ENCODE data around the gene PPP2R3A. TPM values are rescaled to one million over a fixed set of nuclear protein-coding genes. Genes with fewer than 3 reads are reported as not detected.
"Not testable (repeated sequence)": the region's sequence is repeated elsewhere in the genome, so short reads cannot be mapped to it uniquely, and the experiment has no call there.

Gene PPP2R3A
- total RNA-seq, 1 experiment from 2014 or later: 10.3 TPM

DNA sequence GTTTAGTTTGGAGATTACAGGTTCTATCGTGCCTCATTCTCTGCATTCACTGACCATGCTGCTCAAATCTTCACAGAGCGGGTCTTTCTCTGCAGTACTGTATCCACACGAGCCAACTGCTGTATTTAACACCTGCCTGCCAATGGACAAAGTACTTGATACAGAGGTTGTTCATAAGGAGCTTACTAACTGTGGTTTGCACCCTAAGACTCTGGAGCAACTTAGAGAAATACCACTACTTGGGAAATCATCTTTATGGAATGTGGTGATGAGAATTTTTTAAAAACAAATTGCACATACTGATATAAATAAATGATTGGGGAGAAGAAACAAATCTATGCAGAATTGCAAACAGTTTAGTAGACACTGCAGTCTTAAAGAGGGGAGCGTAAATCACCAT lies 90.0 kb downstream of the PPP2R3A start:
- DNase-seq: no peak
- peaks cover 3% of the 10 kb centered on the region; the same call in 1 of the 2 replicates for H3K9me3 ChIP-seq
- H3K4me3 ChIP-seq: no peak overlapping the region
- no peaks in the 10 kb centered on the region for H3K27me3 ChIP-seq
- H3K36me3 ChIP-seq: peaks cover 15% of the 10 kb centered on the region

- no peak for DNase-seq
- no peak overlapping the region for H3K4me3 ChIP-seq
- no peaks in the 10 kb centered on the region for H3K27me3 ChIP-seq
- H3K36me3 ChIP-seq: 0 out of 2 replicates have a peak, but pooled peaks cover 2% of the 10 kb centered on the region
- H3K9me3 ChIP-seq: no peaks in the 10 kb centered on the region
Observed at GRCh38 chr3:136067211-136067610, 101.7 kb downstream of the PPP2R3A start.

DNA sequence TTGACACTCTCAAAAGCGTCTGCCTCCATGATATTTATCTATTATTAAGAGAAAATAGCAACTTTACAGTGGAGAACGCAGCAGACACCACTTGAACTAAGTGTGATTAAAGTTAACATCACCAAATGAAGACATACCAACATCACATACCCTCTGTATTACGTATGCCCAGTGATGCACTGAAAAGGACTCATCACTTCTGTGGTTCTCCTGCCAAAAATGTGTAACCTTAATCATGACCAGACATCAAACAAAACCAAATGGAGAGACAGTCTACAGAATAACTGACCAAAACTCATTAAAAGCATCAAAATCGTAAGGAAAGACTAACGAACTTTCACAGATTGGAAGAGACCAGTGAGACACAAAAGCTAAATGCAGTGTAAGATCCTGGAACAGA lies 103.2 kb downstream of the PPP2R3A start:
- Histone ChIP-seq H3K4me3 (no peak overlapping the region), H3K27me3 (no peaks in the 10 kb centered on the region), H3K9me3 (no peaks in the 10 kb centered on the region), H3K36me3 (0 out of 2 replicates have a peak, but pooled peaks cover 2% of the 10 kb centered on the region)
- no peak for DNase-seq

DNA sequence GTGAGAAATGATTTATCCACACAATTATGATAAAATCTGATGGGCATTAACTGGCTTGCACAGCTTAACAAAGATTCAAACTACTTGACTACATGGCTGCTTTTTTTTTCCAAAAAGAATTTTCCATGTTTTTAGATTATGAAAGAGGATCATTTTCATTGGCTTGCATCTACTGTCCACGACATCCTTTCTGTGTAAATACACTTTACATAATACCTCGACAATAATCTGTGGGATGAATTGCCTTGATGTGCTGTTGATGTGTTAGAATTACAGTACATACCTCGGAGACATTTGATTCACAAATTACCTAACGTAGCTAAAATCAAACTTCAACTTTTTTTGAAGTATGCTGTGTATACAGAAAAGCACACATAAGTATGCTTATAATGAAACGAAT lies 104.4 kb downstream of the PPP2R3A start:
- H3K4me3 ChIP-seq: no peak overlapping the region
- no peaks in the 10 kb centered on the region for H3K9me3 ChIP-seq
- DNase-seq: no peak
- no peaks in the 10 kb centered on the region for H3K27me3 ChIP-seq
- 0 out of 2 replicates have a peak, but pooled peaks cover 2% of the 10 kb centered on the region for H3K36me3 ChIP-seq

DNA sequence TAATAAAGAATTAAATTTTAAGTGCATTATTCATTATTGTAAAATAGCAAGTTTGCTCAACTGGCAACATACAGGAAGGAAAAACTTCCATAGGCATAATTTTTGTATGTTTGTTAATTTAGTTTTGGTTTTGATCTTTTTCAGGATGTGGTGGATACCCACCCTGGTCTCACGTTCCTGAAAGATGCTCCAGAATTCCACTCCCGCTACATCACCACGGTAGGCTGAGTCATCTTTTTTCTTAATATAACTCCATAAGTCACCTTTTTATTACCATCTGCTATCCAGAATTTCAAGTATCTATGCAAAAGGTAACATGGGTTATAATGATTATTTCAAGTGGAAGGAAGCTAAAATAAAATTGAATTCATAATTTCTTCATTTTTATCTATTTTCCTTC lies 104.8 kb downstream of the PPP2R3A start:
- Histone ChIP-seq H3K4me3 (no peak overlapping the region), H3K27me3 (no peaks in the 10 kb centered on the region), H3K36me3 (0 out of 2 replicates have a peak, but pooled peaks cover 2% of the 10 kb centered on the region), H3K9me3 (no peaks in the 10 kb centered on the region)
- DNase-seq: peak; percentile 44

- DNase-seq: peak; percentile 3
- Histone ChIP-seq H3K36me3 (0 out of 2 replicates have a peak, but pooled peaks cover 2% of the 10 kb centered on the region), H3K27me3 (no peaks in the 10 kb centered on the region), H3K9me3 (no peaks in the 10 kb centered on the region), H3K4me3 (no peak overlapping the region)
Observed at GRCh38 chr3:136070953-136071949, 105.7 kb downstream of the PPP2R3A start.

GRCh38 chr3:136074546-136075170 lies 109.1 kb downstream of the PPP2R3A start:
- DNase-seq: peak; percentile 12
- Histone ChIP-seq H3K9me3 (no peaks in the 10 kb centered on the region), H3K36me3 (no peaks in the 10 kb centered on the region), H3K27me3 (no peaks in the 10 kb centered on the region), H3K4me3 (no peak overlapping the region)

DNA sequence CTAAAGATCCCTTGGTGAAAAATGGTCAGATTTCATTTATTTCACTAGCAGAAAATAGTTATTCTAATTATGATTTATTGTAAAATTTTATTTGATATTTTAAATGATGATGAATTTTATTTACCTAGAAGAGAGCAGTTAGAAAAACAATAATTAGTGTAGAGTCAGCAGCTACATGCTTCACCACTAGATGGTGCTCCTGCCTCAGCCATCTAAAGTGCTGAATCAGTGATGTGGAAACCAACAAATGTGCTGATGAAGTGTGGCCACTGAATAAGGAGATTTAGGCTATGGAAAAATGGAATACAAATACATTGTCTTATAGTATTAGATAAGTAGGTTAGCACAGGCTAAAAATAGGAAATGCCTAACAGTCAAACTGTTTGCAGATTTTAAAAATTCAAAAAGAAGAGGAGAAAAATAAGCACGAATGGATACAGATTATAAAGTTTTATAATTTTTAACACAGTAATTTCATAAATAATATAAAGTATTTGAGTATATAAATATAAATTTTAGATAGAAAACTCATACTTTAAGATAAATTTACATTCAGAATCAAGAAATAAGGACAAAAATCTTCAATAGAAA lies 109.8 kb downstream of the PPP2R3A start:
- Histone ChIP-seq H3K4me3 (no peak overlapping the region), H3K27me3 (no peaks in the 10 kb centered on the region), H3K36me3 (no peaks in the 10 kb centered on the region), H3K9me3 (no peaks in the 10 kb centered on the region)
- DNase-seq: peak; percentile 40

- H3K9me3 ChIP-seq: no peaks in the 10 kb centered on the region
Observed at GRCh38 chr3:136075811-136076210, 110.3 kb downstream of the PPP2R3A start.

GRCh38 chr3:136078421-136079364 lies 113.2 kb downstream of the PPP2R3A start:
- Histone ChIP-seq H3K9me3 (peaks cover 3% of the 10 kb centered on the region; the same call in 1 of the 2 replicates), H3K4me3 (no peak overlapping the region), H3K27me3 (no peaks in the 10 kb centered on the region), H3K36me3 (peaks cover 16% of the 10 kb centered on the region)
- no peak for DNase-seq

More at GRCh38 chr3:136075811-136076210, 110.3 kb downstream of the PPP2R3A start:
- Histone ChIP-seq H3K27me3 (no peaks in the 10 kb centered on the region), H3K4me3 (no peak overlapping the region), H3K36me3 (no peaks in the 10 kb centered on the region)
- no peak for DNase-seq

DNA sequence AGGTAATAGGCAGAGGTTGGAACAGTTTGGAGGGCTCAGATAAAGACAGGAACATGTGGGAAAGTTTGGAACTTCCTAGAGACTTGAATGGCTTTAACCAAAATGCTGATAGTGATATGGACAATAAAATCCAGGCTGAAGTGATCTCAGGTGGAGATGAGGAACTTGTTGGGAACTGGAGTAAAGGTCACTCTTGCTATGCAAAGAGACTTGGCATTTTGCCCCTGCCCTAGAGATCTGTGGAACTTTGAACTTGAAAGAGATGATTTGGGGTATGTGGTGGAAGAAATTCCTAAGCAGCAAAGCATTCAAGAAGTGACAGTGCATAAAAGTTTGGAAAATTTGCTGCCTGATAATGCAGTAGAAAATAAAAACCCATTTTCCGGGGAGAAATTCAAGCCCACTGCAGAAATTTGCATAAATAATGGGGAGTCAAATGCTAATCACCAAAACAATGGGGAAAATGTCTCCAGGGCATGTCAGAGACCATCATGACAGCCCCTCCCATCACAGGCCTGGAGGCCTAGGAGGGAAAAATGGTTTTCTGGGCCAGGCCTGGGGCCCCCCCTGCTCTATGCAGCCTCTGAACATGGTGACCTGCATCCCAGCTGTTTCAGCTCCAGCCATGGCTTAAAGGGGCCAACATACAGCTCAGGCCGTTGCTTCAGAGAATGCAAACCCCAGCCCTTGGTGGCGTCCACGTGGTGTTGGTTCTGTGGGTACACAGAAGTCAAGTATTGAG lies 118.3 kb downstream of the PPP2R3A start:
- DNase-seq, H3K9me3 ChIP-seq, H3K27me3 ChIP-seq, H3K4me3 ChIP-seq: not testable (repeated sequence)
- H3K36me3 ChIP-seq: peaks cover 25% of the 10 kb centered on the region

GRCh38 chr3:136085067-136085466 lies 119.5 kb downstream of the PPP2R3A start:
- not testable (repeated sequence) for DNase-seq, H3K4me3 ChIP-seq, H3K9me3 ChIP-seq, H3K27me3 ChIP-seq
- peaks cover 25% of the 10 kb centered on the region for H3K36me3 ChIP-seq

GRCh38 chr3:136093771-136094170 lies 128.2 kb downstream of the PPP2R3A start:
- H3K9me3 ChIP-seq: peaks cover 3% of the 10 kb centered on the region; the same call in 1 of the 2 replicates
- no peak overlapping the region for H3K4me3 ChIP-seq
- no peak for DNase-seq
- H3K36me3 ChIP-seq: peaks cover 19% of the 10 kb centered on the region
- no peaks in the 10 kb centered on the region for H3K27me3 ChIP-seq

DNA sequence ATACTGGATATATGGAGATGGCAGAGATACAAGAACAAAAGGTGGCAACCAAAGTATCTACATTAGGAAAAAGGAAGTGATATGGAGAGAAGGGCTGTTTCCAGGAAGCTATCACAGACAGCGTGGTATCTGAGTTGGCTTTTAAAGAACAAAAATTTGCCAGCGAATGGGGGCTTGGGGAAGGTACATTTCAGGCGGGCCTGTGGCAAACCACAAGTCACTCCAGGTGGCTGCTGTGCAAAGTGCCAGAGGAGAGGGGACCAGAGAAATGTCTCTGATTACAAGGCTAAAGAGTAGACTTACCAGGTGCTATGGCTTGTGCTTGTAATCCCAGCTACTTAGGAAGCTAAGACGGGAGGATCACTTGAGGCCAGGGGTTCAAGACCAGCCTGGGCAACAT lies 139.5 kb downstream of the PPP2R3A start:
- no peak for DNase-seq
- H3K9me3 ChIP-seq: no peaks in the 10 kb centered on the region
- peaks cover 25% of the 10 kb centered on the region for H3K36me3 ChIP-seq
- H3K27me3 ChIP-seq: no peaks in the 10 kb centered on the region
- H3K4me3 ChIP-seq: no peak overlapping the region

- Histone ChIP-seq H3K4me3 (no peak overlapping the region), H3K9me3 (no peaks in the 10 kb centered on the region), H3K36me3 (peaks cover 25% of the 10 kb centered on the region), H3K27me3 (no peaks in the 10 kb centered on the region)
- DNase-seq: no peak
Observed at GRCh38 chr3:136106101-136106500, 140.6 kb downstream of the PPP2R3A start.

Measured in MG63 (cell line).